CD4-positive, alpha-beta T cell treated with Interleukin-6 for 4 hours (primary cell): ENCODE data around the gene RYR1.
"Not testable (repeated sequence)": the region's sequence is repeated elsewhere in the genome, so short reads cannot be mapped to it uniquely, and the experiment has no call there.

ENCODE experiments used
- DNase-seq: peaks from one replicate; pipeline ENCODE4 v3.0.0-alpha.2; 2020; ENCODE audit warnings: mixed read lengths

Gene RYR1

DNA sequence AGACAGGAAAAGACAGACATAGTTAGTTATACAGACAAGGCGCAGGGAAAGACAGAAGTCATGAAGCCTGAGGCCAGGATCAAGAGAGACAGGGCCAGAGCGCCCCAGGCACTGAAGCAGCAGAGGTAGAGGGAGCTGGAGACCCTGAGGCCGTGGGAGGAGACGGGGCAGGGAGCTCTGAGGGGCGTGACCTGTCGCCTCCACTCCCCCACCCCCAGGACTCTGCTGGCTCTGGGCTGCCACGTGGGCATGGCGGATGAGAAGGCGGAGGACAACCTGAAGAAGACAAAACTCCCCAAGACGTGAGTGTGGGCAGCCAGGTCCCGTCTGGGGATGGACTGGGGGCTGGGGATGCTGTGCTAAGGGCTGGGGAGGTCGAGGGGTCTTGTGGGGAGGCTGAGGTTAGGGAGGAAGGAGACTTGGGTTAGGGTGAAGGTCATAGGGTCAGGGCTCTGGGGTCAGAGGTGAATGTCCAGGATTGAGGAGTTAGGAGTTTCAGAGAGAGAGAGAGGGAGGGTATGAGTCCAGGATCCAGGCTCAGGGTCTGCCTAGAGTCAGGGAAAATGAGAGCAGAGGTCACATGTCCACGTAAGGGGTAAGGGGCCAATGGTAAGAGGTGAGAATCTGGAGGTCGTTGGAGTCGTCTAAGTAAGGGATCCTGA is 31.1 kb downstream of the RYR1 start:
- no peak for DNase-seq

DNA sequence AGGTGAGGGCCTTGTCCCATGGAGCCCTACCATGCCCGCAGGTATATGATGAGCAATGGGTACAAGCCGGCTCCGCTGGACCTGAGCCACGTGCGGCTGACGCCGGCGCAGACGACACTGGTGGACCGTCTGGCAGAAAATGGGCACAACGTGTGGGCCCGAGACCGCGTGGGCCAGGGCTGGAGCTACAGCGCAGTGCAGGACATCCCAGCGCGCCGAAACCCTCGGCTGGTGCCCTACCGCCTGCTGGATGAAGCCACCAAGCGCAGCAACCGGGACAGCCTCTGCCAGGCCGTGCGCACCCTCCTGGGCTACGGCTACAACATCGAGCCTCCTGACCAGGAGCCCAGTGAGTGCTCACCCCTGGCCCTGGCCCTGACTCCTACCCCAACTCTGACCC is 32.6 kb downstream of the RYR1 start:
- DNase-seq: no peak

GRCh38 chr19:38467541-38468525 is 34.3 kb downstream of the RYR1 start:
- no peak for DNase-seq

DNA sequence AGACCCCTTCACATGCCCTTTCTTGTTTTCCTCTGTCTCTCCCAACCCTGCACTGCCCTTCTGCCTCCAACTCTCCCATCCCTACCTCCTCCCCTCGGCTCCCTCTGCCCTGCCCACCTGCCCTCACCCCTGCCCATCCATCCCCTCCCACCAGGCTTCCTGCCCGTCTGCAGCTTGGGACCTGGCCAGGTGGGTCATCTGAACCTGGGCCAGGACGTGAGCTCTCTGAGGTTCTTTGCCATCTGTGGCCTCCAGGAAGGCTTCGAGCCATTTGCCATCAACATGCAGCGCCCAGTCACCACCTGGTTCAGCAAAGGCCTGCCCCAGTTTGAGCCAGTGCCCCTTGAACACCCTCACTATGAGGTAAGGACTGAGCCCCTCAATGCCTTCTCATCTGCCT is 35.7 kb downstream of the RYR1 start:
- DNase-seq: no peak

DNA sequence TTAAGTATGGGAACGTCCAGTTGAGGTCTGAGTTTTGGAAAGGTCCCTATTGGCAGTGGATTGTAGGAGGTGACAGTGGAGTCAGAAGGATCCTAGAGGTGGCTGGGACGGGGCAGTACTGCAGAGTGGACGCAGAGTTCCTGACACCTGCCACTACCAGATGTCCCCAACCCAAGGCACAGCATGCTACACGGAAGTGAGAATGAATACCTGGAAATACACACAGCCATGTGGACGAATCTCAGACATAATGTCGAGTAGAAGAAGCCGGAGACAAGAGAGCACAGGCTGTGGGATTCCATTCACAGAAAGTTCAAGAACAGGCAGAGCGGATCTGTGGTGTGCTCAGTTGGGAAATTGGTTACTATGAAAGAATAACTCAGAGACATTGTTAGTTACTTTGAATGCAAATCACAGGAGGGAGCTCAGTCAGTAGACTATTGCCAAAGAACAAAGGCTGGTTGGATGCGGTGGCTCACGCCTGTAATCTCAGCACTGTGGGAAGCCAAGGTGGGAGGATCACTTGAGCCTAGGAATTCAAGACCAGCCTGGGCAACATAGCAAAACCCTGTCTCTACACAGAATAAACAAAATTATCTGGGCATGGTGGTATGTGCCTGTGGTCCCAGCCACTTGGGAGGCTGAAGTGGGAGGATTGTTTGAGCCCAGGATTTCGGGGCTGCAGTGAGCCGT is 37.4 kb downstream of the RYR1 start:
- DNase-seq: no peak

GRCh38 chr19:38472725-38473124 is 39.2 kb downstream of the RYR1 start:
- DNase-seq: not testable (repeated sequence)

GRCh38 chr19:38473201-38473600 is 39.7 kb downstream of the RYR1 start:
- DNase-seq: no peak

DNA sequence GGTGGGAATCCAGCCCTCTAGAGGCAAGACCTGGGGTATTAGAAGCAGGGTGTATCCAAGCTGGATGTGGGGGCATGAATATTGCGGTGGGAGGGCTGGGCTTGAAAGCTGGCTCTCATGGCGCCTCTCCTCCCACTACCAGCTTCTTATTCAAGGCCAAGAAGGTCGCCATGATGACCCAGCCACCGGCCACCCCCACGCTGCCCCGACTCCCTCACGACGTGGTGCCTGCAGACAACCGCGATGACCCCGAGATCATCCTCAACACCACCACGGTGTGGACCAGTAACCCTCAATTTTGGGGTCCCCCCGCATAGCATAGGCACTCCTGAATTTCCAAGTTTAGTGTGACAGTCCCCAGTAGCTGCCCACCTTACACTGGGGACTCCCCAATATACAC is 41.7 kb downstream of the RYR1 start:
- no peak for DNase-seq

GRCh38 chr19:38478273-38478971 is 44.9 kb downstream of the RYR1 start:
- peak; percentile 14 for DNase-seq

DNA sequence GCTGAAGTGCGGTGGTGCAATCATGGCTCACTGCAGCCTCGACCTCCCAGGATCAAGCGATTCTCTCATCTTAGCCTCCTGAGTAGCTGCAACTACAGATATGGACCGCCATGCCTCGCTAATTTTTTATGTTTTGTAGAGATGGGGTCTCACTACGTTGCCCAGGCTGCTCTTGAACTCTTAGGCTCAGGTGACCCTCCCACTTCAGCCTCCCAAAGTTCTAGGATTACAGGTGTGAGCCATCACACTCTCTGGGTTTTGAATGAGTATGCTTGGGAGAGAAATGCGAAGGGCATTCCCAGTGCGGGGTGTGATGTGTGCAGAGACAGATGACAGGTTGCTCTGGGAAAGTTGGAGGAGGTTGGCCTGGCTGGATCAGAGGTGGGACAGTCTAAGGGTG is 49.0 kb downstream of the RYR1 start:
- no peak for DNase-seq

DNA sequence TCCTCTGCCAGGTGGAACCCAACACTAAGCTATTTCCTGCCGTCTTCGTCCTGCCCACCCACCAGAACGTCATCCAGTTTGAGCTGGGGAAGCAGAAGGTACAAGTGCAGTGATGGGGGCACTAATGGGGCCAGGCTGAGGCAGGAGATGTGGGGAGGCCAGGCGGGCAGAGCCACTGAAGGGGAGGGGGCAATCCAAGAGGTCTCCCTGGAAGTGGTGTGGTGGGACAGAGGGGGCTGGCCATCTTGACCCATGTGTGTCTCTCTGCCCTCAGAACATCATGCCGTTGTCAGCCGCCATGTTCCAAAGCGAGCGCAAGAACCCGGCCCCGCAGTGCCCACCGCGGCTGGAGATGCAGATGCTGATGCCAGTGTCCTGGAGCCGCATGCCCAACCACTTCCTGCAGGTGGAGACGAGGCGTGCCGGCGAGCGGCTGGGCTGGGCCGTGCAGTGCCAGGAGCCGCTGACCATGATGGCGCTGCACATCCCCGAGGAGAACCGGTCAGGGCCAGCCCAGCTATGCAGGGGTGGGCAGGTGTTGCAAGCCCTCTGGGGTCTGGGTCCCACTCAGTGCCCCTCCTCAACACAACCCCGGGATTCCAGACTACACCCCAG is 49.6 kb downstream of the RYR1 start:
- DNase-seq: no peak

DNA sequence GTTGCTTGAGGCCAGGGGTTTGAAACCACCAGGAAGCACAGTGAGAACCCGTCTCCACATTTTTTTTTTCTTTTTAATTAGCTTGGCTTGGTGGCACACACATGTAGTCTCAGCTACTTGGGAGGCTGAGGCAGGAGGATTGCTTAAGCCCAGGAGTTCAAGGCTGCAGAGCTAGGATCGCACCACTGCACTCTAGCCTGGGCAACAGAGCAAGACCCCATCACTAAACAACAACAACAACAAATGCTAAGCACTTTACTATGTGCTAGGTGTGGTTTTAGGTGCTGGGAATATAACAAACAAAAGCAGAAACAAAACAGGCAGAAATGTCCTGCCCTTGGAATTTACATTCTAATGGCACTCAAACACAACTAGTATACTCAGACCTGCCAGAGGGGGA is 51.3 kb downstream of the RYR1 start:
- DNase-seq: no peak

- DNase-seq: no peak
These were observed 52.2 kb downstream of the RYR1 start for GRCh38 chr19:38485541-38486285.

DNA sequence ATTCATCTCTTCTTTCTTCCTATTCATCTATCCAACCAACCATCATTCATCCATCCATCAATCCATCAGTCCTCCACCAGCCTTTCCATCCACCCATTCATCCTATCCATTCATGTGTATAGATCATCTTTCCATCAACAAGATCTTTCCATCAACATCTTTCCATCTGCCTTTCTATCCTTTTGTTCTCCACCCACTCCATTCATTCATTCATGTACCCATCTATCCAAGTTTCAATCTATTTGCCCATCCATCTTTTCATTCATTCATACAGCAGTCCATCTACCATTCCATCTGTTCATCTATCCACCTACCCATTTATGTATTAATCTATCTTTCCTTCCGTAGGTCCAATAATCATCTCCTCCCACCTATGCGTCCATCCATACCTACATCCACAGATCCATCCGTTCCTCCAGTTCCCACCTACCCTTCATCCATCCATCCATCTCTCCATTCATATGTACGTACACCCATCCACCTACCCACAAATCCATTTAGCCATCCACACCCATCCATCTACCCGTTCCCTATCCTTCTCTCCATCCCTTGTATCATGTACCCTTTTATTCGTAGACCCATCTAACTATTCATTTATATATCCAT is 53.3 kb downstream of the RYR1 start:
- DNase-seq: no peak

DNA sequence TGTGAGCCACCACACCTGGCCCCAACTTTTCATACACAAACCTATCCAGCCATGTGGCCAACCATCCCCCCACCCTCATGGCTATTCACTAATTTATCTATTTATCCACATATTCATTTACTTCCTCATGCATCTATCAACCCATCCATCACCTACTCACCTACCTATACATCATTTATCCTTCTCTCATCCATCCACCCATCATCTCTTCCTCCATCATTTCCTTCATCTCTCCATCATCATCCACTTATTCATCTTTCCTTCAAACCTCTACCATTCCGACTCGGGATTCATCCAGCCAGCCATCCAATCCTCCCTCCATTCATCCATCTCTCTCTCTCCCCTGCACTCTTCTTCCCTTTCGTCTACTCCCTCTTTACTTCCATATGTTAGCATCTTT is 54.6 kb downstream of the RYR1 start:
- no peak for DNase-seq

- no peak for DNase-seq
These were observed 55.4 kb downstream of the RYR1 start for GRCh38 chr19:38488776-38489481.

GRCh38 chr19:38490861-38491260 is 57.4 kb downstream of the RYR1 start:
- DNase-seq: no peak

DNA sequence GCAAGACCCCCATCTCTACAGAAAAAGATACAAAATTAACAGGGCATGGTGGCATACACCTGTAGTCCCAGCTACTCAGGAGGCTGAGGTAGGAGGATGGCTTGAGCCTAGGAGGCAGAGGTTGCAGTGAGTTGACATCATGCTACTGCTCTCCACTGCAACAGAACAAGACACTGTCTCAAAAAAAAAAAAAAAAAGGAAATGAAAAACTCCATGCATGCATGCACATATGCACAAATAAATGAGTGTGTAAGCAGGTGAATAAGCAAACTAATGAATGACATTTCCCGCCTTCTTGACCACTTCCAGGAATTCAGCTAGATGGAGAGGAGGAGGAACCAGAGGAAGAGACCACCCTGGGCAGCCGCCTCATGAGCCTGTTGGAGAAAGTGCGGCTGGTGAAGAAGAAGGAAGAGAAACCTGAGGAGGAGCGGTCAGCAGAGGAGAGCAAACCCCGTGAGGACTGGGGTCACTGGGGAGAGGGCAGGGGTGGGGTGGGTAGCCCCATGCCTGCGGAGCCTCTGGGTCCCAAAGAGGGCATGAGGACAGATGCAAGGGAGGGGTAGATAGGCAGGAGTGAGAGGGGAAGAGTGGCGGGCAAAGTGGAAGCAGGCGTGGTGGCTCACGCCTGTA is 58.8 kb downstream of the RYR1 start:
- no peak for DNase-seq

GRCh38 chr19:38494379-38494778 is 60.9 kb downstream of the RYR1 start:
- DNase-seq: no peak

- DNase-seq: not testable (repeated sequence)
These were observed 61.9 kb downstream of the RYR1 start for GRCh38 chr19:38495375-38495774.
